Measurements from ENCODE around the gene TMEM154.

TMEM154 gene

DNA sequence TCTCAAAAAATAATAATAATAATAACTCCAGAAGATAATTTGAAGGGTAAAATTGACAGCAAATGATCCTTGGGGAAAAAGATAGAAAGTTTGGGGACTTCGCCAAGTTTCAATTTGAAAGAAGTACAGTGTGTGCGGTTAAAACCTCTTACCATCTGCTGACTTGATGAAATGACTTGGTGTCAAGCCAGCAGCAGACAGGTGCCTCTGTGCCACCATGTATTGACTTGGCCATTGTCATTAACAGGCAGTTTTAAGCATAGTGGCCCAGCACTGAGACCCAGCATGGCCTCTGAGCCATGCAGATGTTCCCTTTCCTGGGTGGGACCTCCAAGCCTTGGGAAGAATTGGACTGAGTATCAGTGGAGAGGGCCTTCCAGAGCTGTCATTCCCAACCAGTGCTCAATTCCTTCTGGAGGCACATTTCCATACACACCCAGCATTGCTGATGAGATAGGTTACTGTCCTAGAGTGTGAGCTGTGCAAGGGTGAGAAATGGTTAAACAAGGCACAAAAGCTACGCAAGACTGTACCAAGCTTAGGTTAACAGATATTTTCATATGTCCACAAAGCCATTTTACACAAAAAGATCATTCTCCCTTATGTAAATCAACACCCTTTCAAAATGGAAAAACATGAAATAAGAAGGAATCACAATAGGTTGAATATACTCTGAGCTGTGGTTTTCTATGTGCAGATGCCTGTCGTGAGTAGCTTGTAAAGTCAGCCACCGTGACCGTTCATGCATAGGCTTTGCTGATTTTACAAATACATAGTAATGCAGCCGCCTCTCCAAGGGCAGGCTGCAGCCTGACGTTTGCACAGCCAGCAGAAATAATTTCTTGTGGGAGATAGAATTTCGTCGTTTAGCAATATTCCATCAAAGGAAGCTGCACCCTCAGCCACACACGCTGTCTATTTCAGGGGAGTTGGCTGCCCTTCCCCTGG is 84.5 kb downstream of the TMEM154 start:
- no peak for DNase-seq (ENCODE audit: low spot score)
- in situ Hi-C loops (cut with MboI; ENCODE audit: low sequenced_read_pairs, unreplicated experiment), result no loop called here
- TF ChIP-seq, protein P1, sequence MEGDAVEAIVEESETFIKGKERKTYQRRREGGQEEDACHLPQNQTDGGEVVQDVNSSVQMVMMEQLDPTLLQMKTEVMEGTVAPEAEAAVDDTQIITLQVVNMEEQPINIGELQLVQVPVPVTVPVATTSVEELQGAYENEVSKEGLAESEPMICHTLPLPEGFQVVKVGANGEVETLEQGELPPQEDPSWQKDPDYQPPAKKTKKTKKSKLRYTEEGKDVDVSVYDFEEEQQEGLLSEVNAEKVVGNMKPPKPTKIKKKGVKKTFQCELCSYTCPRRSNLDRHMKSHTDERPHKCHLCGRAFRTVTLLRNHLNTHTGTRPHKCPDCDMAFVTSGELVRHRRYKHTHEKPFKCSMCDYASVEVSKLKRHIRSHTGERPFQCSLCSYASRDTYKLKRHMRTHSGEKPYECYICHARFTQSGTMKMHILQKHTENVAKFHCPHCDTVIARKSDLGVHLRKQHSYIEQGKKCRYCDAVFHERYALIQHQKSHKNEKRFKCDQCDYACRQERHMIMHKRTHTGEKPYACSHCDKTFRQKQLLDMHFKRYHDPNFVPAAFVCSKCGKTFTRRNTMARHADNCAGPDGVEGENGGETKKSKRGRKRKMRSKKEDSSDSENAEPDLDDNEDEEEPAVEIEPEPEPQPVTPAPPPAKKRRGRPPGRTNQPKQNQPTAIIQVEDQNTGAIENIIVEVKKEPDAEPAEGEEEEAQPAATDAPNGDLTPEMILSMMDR (IDR thresholded peaks at IDR 0.05; ENCODE audit: borderline replicate concordance, control extremely low read depth, extremely low read depth, insufficient read depth, missing control alignments), result no peak

DNA sequence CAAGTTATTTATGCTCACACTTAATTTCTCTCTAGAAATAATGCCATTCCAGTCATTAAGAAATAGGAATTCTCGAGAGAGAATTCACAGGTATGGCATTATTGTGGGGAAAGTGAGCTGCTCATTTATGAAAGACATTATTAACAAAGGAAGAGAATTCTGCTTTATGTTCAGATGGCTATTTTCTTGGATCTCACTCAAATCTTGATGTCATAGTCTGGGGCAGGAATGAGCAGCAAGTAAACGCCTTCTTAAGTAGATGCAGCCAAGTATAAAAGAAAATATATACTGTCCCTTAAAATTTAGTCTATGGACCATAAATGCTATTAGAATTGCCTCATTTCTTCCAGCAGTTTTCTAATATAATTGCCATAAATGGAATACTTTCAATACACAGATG is 85.7 kb downstream of the TMEM154 start:
- DNase-seq (ENCODE audit: low spot score), result no peak
- in situ Hi-C loops (cut with MboI; ENCODE audit: low sequenced_read_pairs, unreplicated experiment), result no loop called here
- TF ChIP-seq, protein P1 (IDR thresholded peaks at IDR 0.05; ENCODE audit: borderline replicate concordance, control extremely low read depth, extremely low read depth, insufficient read depth, missing control alignments), result no peak

DNA sequence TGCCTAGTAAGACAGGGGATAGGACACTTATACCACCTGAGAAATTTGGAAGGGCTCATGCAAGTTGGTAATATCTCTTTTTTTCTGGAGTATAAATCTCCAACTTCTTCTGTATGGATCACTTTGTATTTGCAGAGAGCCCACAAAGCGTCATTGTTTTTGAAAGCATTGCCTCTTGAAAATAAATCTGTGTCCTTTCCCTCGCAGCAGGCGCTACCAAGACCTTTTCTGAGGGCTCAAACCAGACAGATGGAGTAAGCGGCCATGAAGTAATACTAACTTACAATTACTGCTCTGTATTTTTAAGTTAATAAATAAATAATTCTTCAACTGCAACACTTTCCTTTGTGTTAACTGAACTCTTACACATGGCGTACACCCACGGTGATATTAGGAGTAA is 87.9 kb downstream of the TMEM154 start:
- DNase-seq (ENCODE audit: low spot score), result no peak
- TF ChIP-seq, protein P1 (IDR thresholded peaks at IDR 0.05; ENCODE audit: borderline replicate concordance, control extremely low read depth, extremely low read depth, insufficient read depth, missing control alignments), result no peak
- in situ Hi-C loops (cut with MboI; ENCODE audit: low sequenced_read_pairs, unreplicated experiment), result no loop called here

DNA sequence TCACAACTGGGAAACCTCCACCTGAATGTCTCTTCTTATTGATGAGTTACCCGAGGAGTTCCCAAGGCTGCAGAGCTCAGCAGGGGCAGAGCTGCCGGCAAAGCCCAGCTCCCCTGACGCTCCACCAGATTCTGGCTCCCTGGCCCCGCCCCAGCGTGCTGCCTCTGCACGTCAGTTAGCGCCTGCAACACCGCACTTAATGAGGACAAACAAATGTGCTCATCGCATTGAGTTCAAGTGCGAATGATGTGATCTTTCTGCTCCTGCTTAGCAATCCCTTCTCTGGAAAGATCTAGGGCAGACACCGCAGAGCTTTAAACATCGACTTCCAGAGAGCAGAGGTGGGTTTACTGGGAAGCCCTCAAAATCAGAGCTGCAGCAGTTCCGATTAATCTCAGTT is 88.4 kb downstream of the TMEM154 start:
- in situ Hi-C loops (cut with MboI; ENCODE audit: low sequenced_read_pairs, unreplicated experiment), result no loop called here
- DNase-seq (ENCODE audit: low spot score), result no peak
- TF ChIP-seq, protein P1 (IDR thresholded peaks at IDR 0.05; ENCODE audit: borderline replicate concordance, control extremely low read depth, extremely low read depth, insufficient read depth, missing control alignments), result no peak

DNA sequence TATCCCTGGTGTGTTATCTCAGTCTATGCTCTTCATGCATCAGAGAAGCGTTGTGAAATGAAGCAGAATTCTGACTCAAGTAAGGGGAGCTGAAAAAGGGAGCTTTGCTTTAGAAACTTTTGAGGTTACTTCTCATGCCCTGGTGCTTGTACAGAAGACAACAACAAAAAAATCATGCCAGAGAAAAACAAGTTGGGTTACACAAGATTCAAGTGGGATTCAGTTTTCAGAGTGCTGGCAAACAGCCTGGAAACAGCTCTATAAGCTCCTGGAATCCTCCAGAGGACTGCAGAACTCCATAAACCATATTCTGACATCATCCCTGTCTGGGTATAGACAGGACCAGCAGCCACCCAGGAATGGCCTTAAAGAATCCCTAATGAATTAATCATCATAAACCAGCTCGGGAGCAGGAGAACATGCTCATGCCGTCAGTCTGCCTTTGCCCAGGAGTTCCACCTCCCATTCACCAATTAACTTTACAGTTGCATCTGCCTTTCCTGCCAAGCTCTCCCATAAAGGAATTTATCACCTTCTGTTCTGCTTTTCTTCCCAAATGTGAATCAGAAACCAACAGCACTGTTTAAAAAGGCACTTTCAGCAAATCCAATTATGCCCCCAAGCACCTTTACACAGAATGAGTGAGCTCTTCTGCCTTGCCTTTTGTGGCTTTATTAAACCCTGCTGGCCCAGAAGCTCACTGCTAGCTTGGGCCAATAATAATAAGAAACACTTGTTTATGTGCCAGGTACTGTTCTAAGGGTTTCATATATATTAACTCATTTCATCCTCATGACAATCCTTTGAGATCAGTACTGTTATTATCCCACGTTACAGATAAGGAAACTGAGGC is 89.4 kb downstream of the TMEM154 start:
- DNase-seq (ENCODE audit: low spot score), result no peak
- in situ Hi-C loops (cut with MboI; ENCODE audit: low sequenced_read_pairs, unreplicated experiment), result no loop called here
- TF ChIP-seq, protein P1 (IDR thresholded peaks at IDR 0.05; ENCODE audit: borderline replicate concordance, control extremely low read depth, extremely low read depth, insufficient read depth, missing control alignments), result no peak

DNA sequence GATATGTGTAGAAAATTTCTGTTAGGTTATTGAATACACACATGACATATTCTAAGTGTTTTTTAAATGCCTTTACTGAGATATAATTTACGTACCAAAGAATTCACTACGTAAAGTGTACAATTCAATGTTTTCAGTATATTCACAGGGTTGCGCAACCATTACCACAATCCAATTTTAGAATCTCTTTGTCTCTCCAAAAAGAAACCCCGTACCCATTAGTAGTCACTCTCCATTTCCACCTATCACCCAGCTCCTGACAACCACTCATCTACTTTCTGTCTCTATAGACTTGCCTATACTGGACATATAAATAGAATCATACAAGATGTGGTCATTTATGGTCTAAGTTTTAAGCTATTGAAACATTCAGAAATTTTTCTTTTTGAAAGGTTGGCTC is 90.9 kb downstream of the TMEM154 start:
- no peak for DNase-seq (ENCODE audit: low spot score)
- in situ Hi-C loops (cut with MboI; ENCODE audit: low sequenced_read_pairs, unreplicated experiment), result no loop called here
- TF ChIP-seq, protein P1 (IDR thresholded peaks at IDR 0.05; ENCODE audit: borderline replicate concordance, control extremely low read depth, extremely low read depth, insufficient read depth, missing control alignments), result no peak

Data from GM13976 (cell line).